Transverse colon (tissue), 4 donors: ENCODE measurements around the gene TREML2. TPM values are rescaled to one million over a fixed set of nuclear protein-coding genes. Genes with fewer than 3 reads are reported as not detected.

ENCODE experiments used
- DNase-seq: peaks from one replicate; pipeline ENCODE4 v3.0.0-alpha.2; 2019
- H3K27ac ChIP-seq, 4 donors: fragments of 200-600 bp; sonication (generic); 2 replicates each; pipeline ENCODE4 v1.5.1; 2016 to 2018; ENCODE audit warnings: inconsistent platforms in 4 of 4
- H3K27me3 ChIP-seq: fragments of 200-600 bp; sonication (generic); 2 replicates; pipeline ENCODE4 v1.5.1; 2017; ENCODE audit warnings: inconsistent platforms
- H3K36me3 ChIP-seq, 4 donors: fragments of 200-600 bp; sonication (generic); 2 replicates each; pipeline ENCODE4 v1.5.1; 2017 to 2019; ENCODE audit warnings: inconsistent platforms in 4 of 4
- H3K4me1 ChIP-seq, 4 donors: fragments of 200-600 bp; sonication (generic); 2 replicates each; pipeline ENCODE4 v1.5.1; 2017 to 2020; ENCODE audit warnings: inconsistent platforms in 4 of 4
- H3K4me3 ChIP-seq, 4 donors: fragments of 200-600 bp; sonication (generic); 1 replicate in 1 of 4; 2 replicates in 3 of 4; pipeline versions ENCODE4 v1.5.1 to v1.6.1; 2017 to 2019; ENCODE audit warnings: inconsistent platforms in 4 of 4
- H3K9me3 ChIP-seq, 2 donors: fragments of 200-600 bp; sonication (generic); 2 replicates each; pipeline ENCODE4 v1.5.1; 2017 to 2019; ENCODE audit warnings: inconsistent platforms in 2 of 2
- EP300 ChIP-seq: sonication (generic); formaldehyde crosslinking; IDR thresholded peaks from one replicate; pipeline ENCODE4 v1.6.1; 2017; ENCODE audit warnings: antibody characterized with exemption, low read depth
- POLR2A ChIP-seq: fragments of 450-650 bp; IDR thresholded peaks from one replicate; pipeline ENCODE4 v1.6.1; 2016; ENCODE audit warnings: antibody characterized with exemption, mild to moderate bottlenecking, moderate library complexity
- POLR2AphosphoS5 ChIP-seq, 3 donors: sonication (generic); formaldehyde crosslinking; IDR thresholded peaks; one replicate each; pipeline ENCODE4 v1.6.1; 2016; ENCODE audit warnings: antibody characterized with exemption in 3 of 3
- WGBS, 2 donors: methylation state at CpG; one replicate each; pipeline ENCODE4 v1.1.5; 2018; ENCODE audit warnings: low coverage in 1 of 2; 5-methylcytosine and 5-hydroxymethylcytosine counted together
- in situ Hi-C, 4 donors: fragments of 200-750 bp; cut with MboI; loops; one replicate each; pipeline versions ENCODE4 v1.15.0 to v1.15.1; 2017; ENCODE audit warnings: low sequenced_read_pairs in 3 of 4, low pct_ligation_motif_present in 1 of 4, low pct_unique_long_range_greater_than_20kb in 1 of 4
- intact Hi-C: fragments of 100-400 bp; cut with DNase I; formaldehyde crosslinking; loops from one replicate; pipeline ENCODE4 v1.15.1; 2023; ENCODE audit warnings: low total_unique reads
- small RNA-seq, 4 donors: library from RNA; depleted of rRNA; stranded (forward); fragments of <200 nt; gene quantifications; one replicate each; pipeline ENCODE3, GENCODE V24; 2016
- total RNA-seq, 4 donors: library from RNA; depleted of rRNA; stranded (reverse); fragments of >200 nt; gene quantifications; one replicate each; pipeline ENCODE4 v1.1.0, GENCODE V29; 2016
- TF ChIP-seq, protein P1 (sequence below), 5 experiments: fragments of 200-600 bp in 3 of 5; fragments of 450-650 bp in 2 of 5; sonication (generic) in 3 of 5; IDR thresholded peaks; 1 replicate in 2 of 5; 2 replicates in 3 of 5; pipeline ENCODE4 v1.5.1; 2016 to 2017; ENCODE audit warnings: antibody characterized with exemption in 5 of 5, inconsistent platforms in 3 of 5, mild to moderate bottlenecking in 2 of 5, moderate library complexity in 1 of 5

Gene TREML2
- total RNA-seq, 4 donors from 2014 or later, result 0.14 to 0.64 TPM; not detected in 2

DNA sequence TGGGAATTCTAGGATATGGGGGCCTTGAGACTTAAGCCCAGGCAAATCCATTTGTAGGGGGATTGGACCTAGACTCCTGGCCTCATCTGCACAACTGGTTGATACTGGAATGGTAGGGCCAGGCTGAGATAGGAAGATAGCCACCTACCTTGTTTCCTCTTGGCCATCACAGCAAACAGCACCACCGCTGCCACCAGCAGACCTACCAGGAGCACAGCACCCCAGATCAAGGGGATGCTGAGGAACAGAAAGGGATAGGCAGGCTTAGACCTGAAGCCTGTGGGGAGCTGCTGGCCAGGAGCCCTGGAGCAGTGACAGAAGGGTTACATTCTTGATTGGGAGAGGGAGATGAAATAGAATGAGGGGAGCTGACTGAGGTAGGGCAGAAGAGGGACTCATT lies 50.3 kb downstream of the TREML2 start:
- TF ChIP-seq POLR2A (no peak), EP300 (no peak), POLR2AphosphoS5 (IDR thresholded peaks at IDR 0.05) (no peak)
- TF ChIP-seq, protein P1, sequence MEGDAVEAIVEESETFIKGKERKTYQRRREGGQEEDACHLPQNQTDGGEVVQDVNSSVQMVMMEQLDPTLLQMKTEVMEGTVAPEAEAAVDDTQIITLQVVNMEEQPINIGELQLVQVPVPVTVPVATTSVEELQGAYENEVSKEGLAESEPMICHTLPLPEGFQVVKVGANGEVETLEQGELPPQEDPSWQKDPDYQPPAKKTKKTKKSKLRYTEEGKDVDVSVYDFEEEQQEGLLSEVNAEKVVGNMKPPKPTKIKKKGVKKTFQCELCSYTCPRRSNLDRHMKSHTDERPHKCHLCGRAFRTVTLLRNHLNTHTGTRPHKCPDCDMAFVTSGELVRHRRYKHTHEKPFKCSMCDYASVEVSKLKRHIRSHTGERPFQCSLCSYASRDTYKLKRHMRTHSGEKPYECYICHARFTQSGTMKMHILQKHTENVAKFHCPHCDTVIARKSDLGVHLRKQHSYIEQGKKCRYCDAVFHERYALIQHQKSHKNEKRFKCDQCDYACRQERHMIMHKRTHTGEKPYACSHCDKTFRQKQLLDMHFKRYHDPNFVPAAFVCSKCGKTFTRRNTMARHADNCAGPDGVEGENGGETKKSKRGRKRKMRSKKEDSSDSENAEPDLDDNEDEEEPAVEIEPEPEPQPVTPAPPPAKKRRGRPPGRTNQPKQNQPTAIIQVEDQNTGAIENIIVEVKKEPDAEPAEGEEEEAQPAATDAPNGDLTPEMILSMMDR (IDR thresholded peaks at IDR 0.05), result no peak
- intact Hi-C loops (no loop called here), in situ Hi-C loops (no loop called here)
- Histone ChIP-seq H3K27me3 (no peaks in the 10 kb centered on the region), H3K9me3 (no peaks in the 10 kb centered on the region), H3K4me1 (no peaks in the 10 kb centered on the region), H3K27ac (no peak overlapping the region), H3K4me3 (no peak overlapping the region), H3K36me3 (peaks cover 0 to 2% (median 0%) of the 10 kb centered on the region in 4 donors)
- WGBS, 2 donors, result 100% methylated on average over 1 of the region's 1 CpG; no CpG with 5 or more reads in 1 of the 2 donors
- no peak for DNase-seq

DNA sequence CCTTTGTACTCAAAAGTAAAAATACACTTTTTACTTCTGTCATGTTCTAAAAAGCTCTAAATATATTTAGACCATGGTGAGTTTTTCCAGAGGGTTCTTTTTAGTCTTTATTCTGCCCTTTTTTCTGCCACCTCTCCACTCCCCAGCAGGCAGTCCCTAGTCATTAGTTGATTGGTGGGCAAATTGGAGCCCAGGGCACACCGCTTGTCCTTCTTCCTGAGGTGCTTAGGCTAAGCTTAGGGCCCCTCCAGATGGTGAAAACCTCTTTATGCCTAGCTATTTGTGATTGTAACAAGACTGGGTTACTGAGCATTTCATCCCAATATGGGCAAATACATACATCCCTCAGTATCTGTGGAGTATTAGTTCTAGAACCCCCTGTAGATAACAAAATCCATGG lies 53.0 kb downstream of the TREML2 start:
- H3K27me3 ChIP-seq, result no peaks in the 10 kb centered on the region
- H3K4me1 ChIP-seq, result no peaks in the 10 kb centered on the region
- 94 to 100% methylated on average over 1 of the region's 1 CpG for WGBS, 2 donors
- no peak for TF ChIP-seq EP300
- TF ChIP-seq POLR2AphosphoS5 (IDR thresholded peaks at IDR 0.05), result no peak
- TF ChIP-seq, protein P1 (IDR thresholded peaks at IDR 0.05), result no peak
- no peak for TF ChIP-seq POLR2A
- DNase-seq, result no peak
- H3K4me3 ChIP-seq, result no peak overlapping the region
- H3K9me3 ChIP-seq, result no peaks in the 10 kb centered on the region
- in situ Hi-C loops, result no loop called here
- peaks cover 0 to 2% (median 0%) of the 10 kb centered on the region in 4 donors for H3K36me3 ChIP-seq
- intact Hi-C loops, result no loop called here
- no peak overlapping the region for H3K27ac ChIP-seq

Small RNA genes lying within 50 kb of the gene (small RNA-seq; reads per million reads assigned to genes)
- gene AL391903.2 (0 reads per million in 4 donors), gene RNA5SP207 (0.95 to 10.5 (median 5.0) reads per million in 4 donors)

Other genes with a start within 250 kb of the TREML2 start
- gene UNC5CL, start 161.9 kb downstream of the TREML2 start, total RNA-seq, result 1 to 10 TPM in 3 of 4 donors, not detected in 1; 2.5 to 8.4 (median 4.4) TPM
- not detected for gene TSPO2, start 158.7 kb downstream of the TREML2 start, total RNA-seq
- not detected for gene APOBEC2, start 147.9 kb downstream of the TREML2 start, total RNA-seq
- gene OARD1, start 128.8 kb downstream of the TREML2 start, total RNA-seq, result 10 to 100 TPM in 2 of 4 donors, 1 to 10 TPM in 2; 1.4 to 27.6 (median 13.7) TPM
- gene NFYA, start 128.2 kb downstream of the TREML2 start, total RNA-seq, result 10 to 100 TPM; 11.1 to 64.3 (median 20.9) TPM
- not detected for gene TREML1, start 46.8 kb downstream of the TREML2 start, total RNA-seq
- gene TREM2, start 38.0 kb downstream of the TREML2 start, total RNA-seq, result 1 to 10 TPM in 1 of 4 donors, not detected in 3; 1.5 TPM
- gene TREML4, start 27.2 kb upstream of the TREML2 start, total RNA-seq, result not detected
- gene TREM1, start 85.5 kb upstream of the TREML2 start, total RNA-seq, result under 1 TPM in 1 of 4 donors, not detected in 3; 0.27 TPM
- gene NCR2, start 134.5 kb upstream of the TREML2 start, total RNA-seq, result not detected